Ectodermal cell (in vitro differentiated cells): ENCODE results near the gene TXLNG.
"Not testable (repeated sequence)": the region's sequence is repeated elsewhere in the genome, so short reads cannot be mapped to it uniquely, and the experiment has no call there.

ENCODE experiments used
- H3K27ac ChIP-seq: 2 replicates; pipeline ENCODE4 v1.7.0; 2013; ENCODE audit warnings: mild to moderate bottlenecking, low read depth, low read length; ENCODE audit not compliant: insufficient read depth, poor library complexity, severe bottlenecking
- H3K27me3 ChIP-seq: 2 replicates; pipeline ENCODE4 v1.7.0; 2013; ENCODE audit warnings: mild to moderate bottlenecking, low read length; ENCODE audit not compliant: insufficient read depth, control insufficient read depth, poor library complexity, severe bottlenecking
- H3K36me3 ChIP-seq: one replicate; pipeline ENCODE4 v1.7.0; 2013; ENCODE audit warnings: low read length; ENCODE audit not compliant: control insufficient read depth, insufficient read depth
- H3K4me1 ChIP-seq: one replicate; pipeline ENCODE4 v1.7.0; 2013; ENCODE audit warnings: low read length; ENCODE audit not compliant: control insufficient read depth, insufficient read depth
- H3K4me3 ChIP-seq: 2 replicates; pipeline ENCODE4 v1.7.0; 2013; ENCODE audit warnings: low read depth, low read length, control low read depth; ENCODE audit not compliant: insufficient read depth
- H3K9me3 ChIP-seq: 2 replicates; pipeline ENCODE4 v1.7.0; 2013; ENCODE audit warnings: mild to moderate bottlenecking, low read length, moderate library complexity; ENCODE audit not compliant: control insufficient read depth
- WGBS, 2 experiments: methylation state at CpG; one replicate each; pipeline ENCODE4 v1.1.7; 2013; ENCODE audit warnings: missing lambda C conversion rate in 2 of 2; 5-methylcytosine and 5-hydroxymethylcytosine counted together

The TXLNG gene

GRCh38 chrX:16761500-16761899, 24.8 kb upstream of the TXLNG start:
- not testable (repeated sequence) for H3K4me3 ChIP-seq, H3K36me3 ChIP-seq, H3K4me1 ChIP-seq, H3K27me3 ChIP-seq, H3K27ac ChIP-seq, H3K9me3 ChIP-seq
- WGBS, 2 experiments = 88 to 96% methylated on average over 2 to 3 of the region's 4 CpGs

DNA sequence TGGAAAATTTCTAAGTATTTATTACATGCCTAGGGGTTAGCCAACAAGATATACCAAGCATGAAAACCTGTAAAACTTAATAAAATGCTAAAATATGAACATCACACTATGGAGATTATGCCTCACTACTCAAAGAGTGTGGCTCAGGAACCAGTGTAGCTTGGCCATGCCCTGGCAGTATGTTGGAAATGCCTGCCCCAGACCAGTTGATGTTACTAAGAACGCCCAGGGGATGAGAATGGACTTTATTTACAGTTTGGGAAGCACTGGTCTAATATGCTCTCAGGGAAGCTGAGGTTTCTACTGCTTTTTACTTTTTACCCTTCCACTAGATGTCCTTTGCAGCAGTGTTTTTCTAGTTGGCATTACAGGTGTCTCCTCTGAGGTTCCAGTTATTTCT, 23.7 kb upstream of the TXLNG start:
- H3K27me3 ChIP-seq = no peaks in the 10 kb centered on the region
- no peaks in the 10 kb centered on the region for H3K9me3 ChIP-seq
- no peaks in the 10 kb centered on the region for H3K4me1 ChIP-seq
- H3K27ac ChIP-seq = no peak overlapping the region
- H3K36me3 ChIP-seq = no peaks in the 10 kb centered on the region
- WGBS, 2 experiments = 83 to 88% methylated on average over 1 of the region's 1 CpG
- no peak overlapping the region for H3K4me3 ChIP-seq

- Histone ChIP-seq H3K27ac (no peak overlapping the region), H3K27me3 (no peaks in the 10 kb centered on the region), H3K9me3 (no peaks in the 10 kb centered on the region), H3K4me3 (no peak overlapping the region), H3K4me1 (no peaks in the 10 kb centered on the region), H3K36me3 (no peaks in the 10 kb centered on the region)
- WGBS, 2 experiments = 100% methylated on average over 2 of the region's 2 CpGs; no CpG with 5 or more reads in 1 of the 2 experiments
Observed at GRCh38 chrX:16765594-16765993, 20.7 kb upstream of the TXLNG start.

- Histone ChIP-seq H3K4me1 (no peaks in the 10 kb centered on the region), H3K9me3 (no peaks in the 10 kb centered on the region), H3K36me3 (no peaks in the 10 kb centered on the region), H3K27ac (no peak overlapping the region), H3K27me3 (no peaks in the 10 kb centered on the region), H3K4me3 (no peak overlapping the region)
- 70 to 90% methylated on average over 2 of the region's 2 CpGs for WGBS, 2 experiments
Observed at GRCh38 chrX:16770970-16771482, 15.2 kb upstream of the TXLNG start.

- H3K4me3 ChIP-seq = no peak overlapping the region
- no peaks in the 10 kb centered on the region for H3K27me3 ChIP-seq
- H3K36me3 ChIP-seq = no peaks in the 10 kb centered on the region
- no peaks in the 10 kb centered on the region for H3K4me1 ChIP-seq
- 13% methylated on average over 7 to 12 of the region's 16 CpGs for WGBS, 2 experiments
- peak overlapping the region; percentile 99 for H3K27ac ChIP-seq
- H3K9me3 ChIP-seq = no peaks in the 10 kb centered on the region
Observed at GRCh38 chrX:16771483-16772398, 14.5 kb upstream of the TXLNG start.

DNA sequence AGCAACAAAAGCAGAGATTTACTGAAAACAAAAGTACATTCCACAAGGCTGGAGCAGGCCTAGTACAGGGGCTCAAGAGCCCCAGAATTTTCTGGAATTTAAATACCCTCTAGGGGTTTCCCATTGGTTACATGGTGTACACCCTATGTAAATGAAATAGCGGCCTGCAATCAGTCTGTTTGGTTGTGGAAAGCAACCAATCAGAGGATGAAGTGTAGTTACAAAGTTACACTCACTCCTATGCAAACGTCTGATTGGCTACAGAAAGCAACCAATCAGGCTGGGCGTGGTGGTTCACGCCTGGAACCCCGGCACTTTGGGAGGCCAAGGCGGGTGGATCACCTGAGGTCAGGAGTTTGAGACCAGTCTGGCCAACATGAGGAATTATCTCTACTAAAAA, 13.8 kb upstream of the TXLNG start:
- H3K4me1 ChIP-seq = no peaks in the 10 kb centered on the region
- H3K36me3 ChIP-seq = no peaks in the 10 kb centered on the region
- no peaks in the 10 kb centered on the region for H3K27me3 ChIP-seq
- peak overlapping the region; percentile 99 for H3K27ac ChIP-seq
- WGBS, 2 experiments = 77 to 82% methylated on average over 6 of the region's 6 CpGs
- no peak overlapping the region for H3K4me3 ChIP-seq
- no peaks in the 10 kb centered on the region for H3K9me3 ChIP-seq

- H3K9me3 ChIP-seq = no peaks in the 10 kb centered on the region
- H3K36me3 ChIP-seq = no peaks in the 10 kb centered on the region
- WGBS, 2 experiments = 80 to 100% methylated on average over 1 to 2 of the region's 2 CpGs
- H3K27ac ChIP-seq = no peak overlapping the region
- H3K27me3 ChIP-seq = no peaks in the 10 kb centered on the region
- no peak overlapping the region for H3K4me3 ChIP-seq
- H3K4me1 ChIP-seq = no peaks in the 10 kb centered on the region
Observed at GRCh38 chrX:16774746-16775145, 11.5 kb upstream of the TXLNG start.

- Histone ChIP-seq H3K36me3 (no peaks in the 10 kb centered on the region), H3K4me1 (no peaks in the 10 kb centered on the region), H3K27ac (no peak overlapping the region), H3K27me3 (no peaks in the 10 kb centered on the region), H3K4me3 (no peak overlapping the region), H3K9me3 (no peaks in the 10 kb centered on the region)
Observed at GRCh38 chrX:16778545-16778944, 7.7 kb upstream of the TXLNG start.

- Histone ChIP-seq H3K4me3 (no peak overlapping the region), H3K4me1 (no peaks in the 10 kb centered on the region), H3K27ac (no peak overlapping the region), H3K27me3 (no peaks in the 10 kb centered on the region), H3K36me3 (no peaks in the 10 kb centered on the region), H3K9me3 (no peaks in the 10 kb centered on the region)
Observed at GRCh38 chrX:16778993-16779392, 7.3 kb upstream of the TXLNG start.

GRCh38 chrX:16779815-16780214, 6.5 kb upstream of the TXLNG start:
- 90 to 97% methylated on average over 2 of the region's 2 CpGs for WGBS, 2 experiments
- H3K4me1 ChIP-seq, H3K27me3 ChIP-seq, H3K9me3 ChIP-seq, H3K4me3 ChIP-seq, H3K27ac ChIP-seq, H3K36me3 ChIP-seq: not testable (repeated sequence)
